Renal cortical epithelial cell (primary cell): Measurements from ENCODE around the gene YIPF3. TPM values are rescaled to one million over a fixed set of nuclear protein-coding genes. Genes with fewer than 3 reads are reported as not detected.
"Not testable (repeated sequence)": the region's sequence is repeated elsewhere in the genome, so short reads cannot be mapped to it uniquely, and the experiment has no call there.

Experiments
- DNase-seq: peaks from one replicate; pipeline ENCODE4 v3.0.0-alpha.2; 2011; ENCODE audit warnings: low read depth
- total RNA-seq: library from RNA; depleted of rRNA; stranded (reverse); fragments of >200 nt; gene quantifications from 2 replicates; pipeline ENCODE4 v1.2.3, GENCODE V29; 2014

Gene YIPF3
- 114 and 161 TPM in 2 replicates for total RNA-seq

- DNase-seq: peak; percentile 94
Observed at GRCh38 chr6:43516697-43517504, at the start of gene YIPF3, which contains the start of gene POLR1C. YIPF3 (minus strand) TSS chr6:43516926; CDS start chr6:43516807, 119 bp downstream. POLR1C (plus strand) TSS chr6:43517089; CDS start chr6:43517110, 21 bp downstream.

GRCh38 chr6:43559328-43559727, 42.6 kb upstream of the YIPF3 start:
- no peak for DNase-seq

GRCh38 chr6:43557620-43558019, 40.9 kb upstream of the YIPF3 start:
- DNase-seq: not testable (repeated sequence)

DNA sequence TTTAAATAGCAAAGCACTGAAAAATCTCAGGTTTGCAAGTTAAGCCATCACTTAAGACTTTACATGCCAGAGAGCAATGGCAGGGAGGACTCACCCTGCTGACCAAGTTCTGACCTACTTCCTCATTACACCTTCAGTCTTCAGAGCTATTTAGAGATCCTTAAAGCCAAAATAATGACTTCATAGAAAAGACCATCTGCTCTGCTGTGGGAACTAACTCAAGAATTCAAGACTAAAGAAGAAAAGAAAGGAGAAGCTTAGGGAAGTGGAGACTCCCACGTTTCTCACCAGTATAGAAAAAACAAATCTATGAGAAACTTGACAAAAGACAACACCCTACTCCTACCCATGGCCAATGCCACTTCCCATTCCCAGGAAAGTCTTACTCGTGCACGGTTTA, 30.5 kb upstream of the YIPF3 start:
- DNase-seq: no peak

- no peak for DNase-seq
Observed at GRCh38 chr6:43544461-43544860, 27.7 kb upstream of the YIPF3 start.

GRCh38 chr6:43541774-43542471, 25.2 kb upstream of the YIPF3 start:
- no peak for DNase-seq

- no peak for DNase-seq
Observed at GRCh38 chr6:43540507-43540906, 23.8 kb upstream of the YIPF3 start.

DNA sequence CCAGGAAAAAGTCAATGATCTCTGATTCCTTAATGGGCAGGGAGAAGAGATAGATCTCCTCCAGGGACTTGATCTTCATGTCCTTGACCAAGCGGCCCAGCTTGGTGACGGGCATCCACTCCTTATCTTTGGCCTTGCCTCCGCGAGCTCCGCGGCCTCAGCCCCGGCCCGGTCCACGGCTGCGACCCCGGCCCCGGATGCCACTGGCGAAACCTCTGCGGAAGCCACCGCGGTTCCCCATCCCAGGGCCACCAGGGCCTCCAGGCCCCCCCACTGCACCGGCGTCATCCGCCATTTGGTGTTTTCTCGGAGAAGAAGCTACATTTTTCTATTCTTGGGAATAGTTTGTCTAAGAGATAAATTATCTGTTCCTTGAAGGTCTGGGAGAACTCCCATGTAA, 22.7 kb upstream of the YIPF3 start:
- not testable (repeated sequence) for DNase-seq

- not testable (repeated sequence) for DNase-seq
Observed at GRCh38 chr6:43538986-43539385, 22.3 kb upstream of the YIPF3 start.

DNA sequence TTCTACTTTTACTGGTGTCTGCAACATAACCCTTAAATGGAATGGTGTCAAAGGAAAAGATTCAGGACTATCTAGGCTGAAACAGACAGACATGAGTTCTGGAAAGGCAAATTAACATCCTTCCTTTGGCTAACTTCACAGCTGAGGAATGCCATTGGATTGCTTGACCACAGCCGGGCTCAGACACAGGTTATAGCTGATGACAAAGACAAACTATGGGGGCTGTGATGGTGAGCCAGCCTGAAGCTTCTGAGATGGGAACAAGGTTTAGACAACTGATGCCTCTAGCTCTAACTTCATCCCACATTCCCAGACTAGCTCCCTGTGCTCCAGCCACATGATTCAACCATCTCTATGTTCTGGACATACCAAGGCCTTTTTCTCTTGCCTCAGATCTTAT, 15.5 kb upstream of the YIPF3 start:
- no peak for DNase-seq

GRCh38 chr6:43524483-43524961, 7.8 kb upstream of the YIPF3 start:
- no peak for DNase-seq

DNA sequence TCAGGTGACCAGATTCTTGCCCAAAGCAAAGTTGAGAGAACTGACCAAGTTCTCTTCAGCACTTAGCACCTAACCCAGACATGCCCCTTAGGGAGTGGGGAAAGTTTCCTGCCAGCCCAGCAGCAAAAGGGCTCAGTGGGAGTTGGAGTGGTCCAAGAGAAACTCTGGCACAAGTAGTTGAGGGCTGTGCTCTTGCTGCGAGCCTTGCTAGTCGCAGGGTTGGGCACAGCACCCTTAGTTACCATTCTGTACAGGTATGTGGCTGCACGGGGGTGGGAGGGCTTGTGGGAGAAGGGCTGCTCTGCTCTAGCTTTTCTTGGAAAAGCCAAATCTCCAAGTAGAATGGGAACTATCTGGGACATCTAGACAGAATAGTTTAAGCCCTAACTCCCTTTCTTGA, 6.6 kb upstream of the YIPF3 start:
- DNase-seq: no peak

DNA sequence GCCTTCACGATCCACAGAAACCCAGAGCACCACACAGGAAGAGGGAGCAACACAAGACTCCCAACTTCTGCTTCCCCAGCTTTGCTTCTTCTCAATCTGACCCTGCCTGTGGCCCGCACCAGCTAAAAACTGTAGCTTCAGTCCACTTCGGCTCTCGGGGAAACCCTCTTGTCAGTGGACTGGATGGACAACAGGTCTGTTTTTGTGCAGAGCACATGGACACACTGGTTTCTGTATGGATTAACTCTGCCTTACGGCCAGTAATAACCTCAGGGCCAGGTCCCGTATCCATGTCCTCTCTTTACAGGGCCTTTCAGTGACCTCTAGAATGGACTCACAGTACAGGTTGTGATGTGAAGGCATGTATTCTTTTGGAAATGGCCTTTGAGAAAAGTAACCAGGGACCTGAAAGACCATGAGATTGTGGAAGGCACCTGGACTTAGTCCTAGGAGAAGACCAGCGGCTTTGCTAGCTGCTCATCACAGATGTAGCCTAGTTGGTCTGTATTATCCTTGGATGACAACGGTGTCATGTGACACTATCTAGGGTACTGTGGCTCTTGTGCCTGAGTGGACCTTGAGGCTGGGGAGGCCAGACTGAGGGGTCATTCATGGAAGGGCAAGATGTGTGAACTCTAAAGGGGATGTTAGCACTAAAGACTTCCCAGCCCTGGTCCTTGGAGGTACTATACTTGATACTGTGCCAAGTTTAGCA, 6.0 kb upstream of the YIPF3 start:
- DNase-seq: no peak

DNA sequence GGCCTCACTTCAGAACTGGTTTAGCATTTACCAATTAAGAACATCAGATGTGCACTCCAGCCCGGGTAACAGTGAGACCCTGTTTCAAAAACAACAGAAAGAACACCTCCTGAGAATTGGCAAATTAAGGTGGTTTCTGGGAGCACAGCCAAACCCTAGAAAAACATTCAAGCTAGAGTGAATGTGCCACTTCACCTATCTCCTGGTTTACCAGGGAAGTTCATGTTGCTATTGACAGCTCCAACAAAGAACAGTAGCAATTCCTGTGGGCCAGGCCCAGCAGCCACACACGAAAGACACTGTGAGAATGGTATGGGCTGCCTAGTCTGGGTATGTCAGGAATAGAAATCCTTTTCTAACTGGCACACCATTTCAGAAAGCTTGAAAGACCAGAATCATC, 5.1 kb upstream of the YIPF3 start:
- no peak for DNase-seq

DNA sequence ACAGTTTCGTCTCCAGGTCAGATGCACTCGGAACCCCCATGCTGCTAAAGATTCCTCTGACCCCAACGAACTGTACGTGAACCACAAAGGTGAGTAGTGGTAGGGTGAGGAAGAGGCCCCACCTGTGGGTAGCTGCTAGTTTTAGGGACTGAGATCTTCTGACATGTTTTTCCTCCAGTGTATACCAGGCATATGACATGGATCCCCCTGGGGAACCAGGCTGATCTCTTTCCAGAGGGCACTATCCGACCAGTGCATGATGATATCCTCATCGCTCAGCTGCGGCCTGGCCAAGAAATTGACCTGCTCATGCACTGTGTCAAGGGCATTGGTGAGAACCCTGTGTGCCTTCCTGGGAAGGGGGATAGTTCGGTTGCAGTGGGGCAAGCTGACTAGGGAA, 3.4 kb upstream of the YIPF3 start:
- DNase-seq: no peak

DNA sequence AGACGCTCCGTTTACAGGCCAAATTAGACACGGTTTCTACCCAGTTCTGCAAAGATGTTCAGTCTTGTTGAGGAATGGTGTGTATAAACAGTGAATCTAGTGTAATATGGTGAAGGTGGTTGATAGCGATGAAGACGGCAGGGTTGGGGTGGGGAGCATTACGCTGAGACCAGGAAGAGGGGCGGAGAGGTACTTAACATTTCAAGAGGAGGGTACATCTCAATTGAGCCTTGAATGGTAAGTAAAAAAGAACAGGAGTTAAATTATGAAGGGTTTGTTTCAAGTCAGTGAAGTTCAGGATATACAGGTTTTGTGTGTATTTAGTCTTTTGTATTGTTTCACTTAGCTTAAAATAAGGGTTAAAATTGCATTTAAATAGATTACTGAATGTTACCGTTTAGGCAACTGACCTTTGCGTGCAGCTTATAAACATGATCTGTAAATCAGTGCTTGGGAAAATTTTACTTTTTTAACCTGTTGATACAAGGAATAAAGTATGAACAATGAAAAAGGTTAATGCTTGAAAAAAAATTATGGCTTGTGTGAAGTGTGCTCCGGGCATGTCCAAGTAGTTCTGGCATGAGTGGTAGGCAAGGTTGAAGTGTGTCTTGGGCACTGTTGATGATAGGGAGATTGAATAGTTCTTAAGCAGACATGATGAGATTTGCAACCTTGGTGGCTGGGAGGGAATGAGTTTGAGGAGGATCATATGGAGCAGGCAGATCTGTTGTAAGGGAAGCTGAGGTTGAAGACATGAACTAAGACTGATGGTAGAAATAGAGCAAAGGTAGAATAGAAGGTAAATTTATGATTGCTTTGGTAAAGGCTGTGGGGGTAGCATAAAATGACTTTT, 1.0 kb upstream of the YIPF3 start:
- peak; percentile 8 for DNase-seq

DNA sequence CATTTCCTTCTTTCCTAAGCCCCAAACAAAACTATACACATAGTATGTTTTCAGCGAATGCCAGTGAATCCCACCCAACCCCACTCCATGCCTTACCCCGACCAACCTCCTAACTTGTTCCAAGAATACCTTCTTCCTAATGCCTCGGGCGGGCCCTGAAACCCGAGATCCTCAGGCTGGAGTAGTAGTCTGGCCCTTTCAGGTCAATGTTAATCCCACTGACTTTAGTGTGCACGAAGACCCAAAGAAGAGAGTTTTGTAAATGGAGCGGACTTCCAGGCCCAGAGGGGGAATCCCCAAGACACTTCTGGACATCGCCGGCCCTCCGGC, 394 bp downstream of the YIPF3 start:
- no peak for DNase-seq

GRCh38 chr6:43515808-43516207, 918 bp downstream of the YIPF3 start:
- no peak for DNase-seq

GRCh38 chr6:43511824-43512415, 4.8 kb downstream of the YIPF3 start:
- DNase-seq: no peak

GRCh38 chr6:43510827-43511163, 5.9 kb downstream of the YIPF3 start:
- no peak for DNase-seq
